ENCODE data around the gene ZNF30. TPM values are rescaled to one million over a fixed set of nuclear protein-coding genes. Genes with fewer than 3 reads are reported as not detected.

ZNF30 gene
- total and polyA plus RNA-seq, 2 experiments from 2014 or later: 4.1 to 18.7 TPM

DNA sequence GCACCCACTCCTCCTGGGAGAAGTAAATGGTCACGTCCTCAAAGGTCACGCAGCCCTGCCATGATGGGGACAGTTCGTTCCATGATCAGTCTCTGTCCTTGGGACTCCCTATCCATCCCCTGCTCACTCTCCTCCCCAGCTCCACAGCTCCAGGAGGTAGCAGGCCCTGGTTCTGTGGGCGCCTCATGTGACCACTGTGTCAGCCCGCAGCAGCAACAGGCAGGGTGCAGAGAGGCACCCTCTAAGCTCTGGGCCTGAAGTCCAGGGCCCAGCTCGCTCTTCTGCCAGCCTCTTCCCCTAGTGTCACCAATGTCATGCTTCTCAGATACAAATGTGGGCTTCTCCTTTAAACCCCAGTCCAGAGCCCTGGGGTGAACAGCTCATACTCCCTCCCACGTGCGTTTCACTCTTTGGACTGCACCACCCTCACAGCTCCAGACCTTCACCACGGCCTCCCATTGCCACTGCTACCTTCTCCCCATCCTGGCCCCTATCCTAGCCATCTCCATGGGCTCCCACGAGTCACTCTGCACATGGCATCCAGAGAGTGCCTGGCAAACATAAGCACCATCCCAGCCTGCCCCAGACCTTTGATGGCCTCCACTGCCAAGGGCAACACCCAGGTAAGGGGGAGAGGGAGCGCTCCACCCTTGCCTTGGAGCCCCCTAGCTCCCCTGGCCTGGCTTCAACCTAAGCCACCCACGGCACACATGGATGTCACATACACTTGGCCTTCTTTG lies 34.4 kb downstream of the ZNF30 start:
- Histone ChIP-seq H3K4me1 (ENCODE audit: insufficient read depth) (peaks cover 13% of the 10 kb centered on the region), H3K36me3 (ENCODE audit: insufficient read depth) (peaks cover 29% of the 10 kb centered on the region), H2AFZ (no peak overlapping the region), H3K4me2 (no peak overlapping the region), H3K4me3 (no peak overlapping the region), H3F3A (replicated peaks; ENCODE audit: low read depth) (0 out of 2 replicates have a peak, but pooled peaks cover 3% of the 10 kb centered on the region), H3K27ac (ENCODE audit: low read depth) (no peak overlapping the region), H4K20me1 (replicated peaks; ENCODE audit: insufficient read depth) (no peaks in the 10 kb centered on the region), H3K79me2 (replicated peaks; ENCODE audit: insufficient read depth) (peaks cover 15% of the 10 kb centered on the region), H3K9me2 (ENCODE audit: insufficient read depth) (no peaks in the 10 kb centered on the region), H3K27me3 (ENCODE audit: insufficient read depth) (peaks cover 11% of the 10 kb centered on the region)
- H3K36me3 Mint-ChIP-seq (ENCODE audit: low read depth): peaks cover 67% of the 10 kb centered on the region
- peaks cover 68% of the 10 kb centered on the region for H3K9me3 Mint-ChIP-seq
- peaks cover 13% of the 10 kb centered on the region for H3K4me1 Mint-ChIP-seq
- no peak overlapping the region for H3K27ac Mint-ChIP-seq
- no peak for DNase-seq (ENCODE audit: low spot score)
- TF ChIP-seq STAT1 (IDR thresholded peaks at IDR 0.05; ENCODE audit: unreplicated experiment) (no peak), ZNF331 (CRISPR knock-in tag; IDR thresholded peaks at IDR 0.05; ENCODE audit: low read depth) (no peak)
- TF ChIP-seq, protein P1, sequence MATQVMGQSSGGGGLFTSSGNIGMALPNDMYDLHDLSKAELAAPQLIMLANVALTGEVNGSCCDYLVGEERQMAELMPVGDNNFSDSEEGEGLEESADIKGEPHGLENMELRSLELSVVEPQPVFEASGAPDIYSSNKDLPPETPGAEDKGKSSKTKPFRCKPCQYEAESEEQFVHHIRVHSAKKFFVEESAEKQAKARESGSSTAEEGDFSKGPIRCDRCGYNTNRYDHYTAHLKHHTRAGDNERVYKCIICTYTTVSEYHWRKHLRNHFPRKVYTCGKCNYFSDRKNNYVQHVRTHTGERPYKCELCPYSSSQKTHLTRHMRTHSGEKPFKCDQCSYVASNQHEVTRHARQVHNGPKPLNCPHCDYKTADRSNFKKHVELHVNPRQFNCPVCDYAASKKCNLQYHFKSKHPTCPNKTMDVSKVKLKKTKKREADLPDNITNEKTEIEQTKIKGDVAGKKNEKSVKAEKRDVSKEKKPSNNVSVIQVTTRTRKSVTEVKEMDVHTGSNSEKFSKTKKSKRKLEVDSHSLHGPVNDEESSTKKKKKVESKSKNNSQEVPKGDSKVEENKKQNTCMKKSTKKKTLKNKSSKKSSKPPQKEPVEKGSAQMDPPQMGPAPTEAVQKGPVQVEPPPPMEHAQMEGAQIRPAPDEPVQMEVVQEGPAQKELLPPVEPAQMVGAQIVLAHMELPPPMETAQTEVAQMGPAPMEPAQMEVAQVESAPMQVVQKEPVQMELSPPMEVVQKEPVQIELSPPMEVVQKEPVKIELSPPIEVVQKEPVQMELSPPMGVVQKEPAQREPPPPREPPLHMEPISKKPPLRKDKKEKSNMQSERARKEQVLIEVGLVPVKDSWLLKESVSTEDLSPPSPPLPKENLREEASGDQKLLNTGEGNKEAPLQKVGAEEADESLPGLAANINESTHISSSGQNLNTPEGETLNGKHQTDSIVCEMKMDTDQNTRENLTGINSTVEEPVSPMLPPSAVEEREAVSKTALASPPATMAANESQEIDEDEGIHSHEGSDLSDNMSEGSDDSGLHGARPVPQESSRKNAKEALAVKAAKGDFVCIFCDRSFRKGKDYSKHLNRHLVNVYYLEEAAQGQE (IDR thresholded peaks at IDR 0.05; ENCODE audit: unreplicated experiment): no peak
- TF ChIP-seq, protein P2, sequence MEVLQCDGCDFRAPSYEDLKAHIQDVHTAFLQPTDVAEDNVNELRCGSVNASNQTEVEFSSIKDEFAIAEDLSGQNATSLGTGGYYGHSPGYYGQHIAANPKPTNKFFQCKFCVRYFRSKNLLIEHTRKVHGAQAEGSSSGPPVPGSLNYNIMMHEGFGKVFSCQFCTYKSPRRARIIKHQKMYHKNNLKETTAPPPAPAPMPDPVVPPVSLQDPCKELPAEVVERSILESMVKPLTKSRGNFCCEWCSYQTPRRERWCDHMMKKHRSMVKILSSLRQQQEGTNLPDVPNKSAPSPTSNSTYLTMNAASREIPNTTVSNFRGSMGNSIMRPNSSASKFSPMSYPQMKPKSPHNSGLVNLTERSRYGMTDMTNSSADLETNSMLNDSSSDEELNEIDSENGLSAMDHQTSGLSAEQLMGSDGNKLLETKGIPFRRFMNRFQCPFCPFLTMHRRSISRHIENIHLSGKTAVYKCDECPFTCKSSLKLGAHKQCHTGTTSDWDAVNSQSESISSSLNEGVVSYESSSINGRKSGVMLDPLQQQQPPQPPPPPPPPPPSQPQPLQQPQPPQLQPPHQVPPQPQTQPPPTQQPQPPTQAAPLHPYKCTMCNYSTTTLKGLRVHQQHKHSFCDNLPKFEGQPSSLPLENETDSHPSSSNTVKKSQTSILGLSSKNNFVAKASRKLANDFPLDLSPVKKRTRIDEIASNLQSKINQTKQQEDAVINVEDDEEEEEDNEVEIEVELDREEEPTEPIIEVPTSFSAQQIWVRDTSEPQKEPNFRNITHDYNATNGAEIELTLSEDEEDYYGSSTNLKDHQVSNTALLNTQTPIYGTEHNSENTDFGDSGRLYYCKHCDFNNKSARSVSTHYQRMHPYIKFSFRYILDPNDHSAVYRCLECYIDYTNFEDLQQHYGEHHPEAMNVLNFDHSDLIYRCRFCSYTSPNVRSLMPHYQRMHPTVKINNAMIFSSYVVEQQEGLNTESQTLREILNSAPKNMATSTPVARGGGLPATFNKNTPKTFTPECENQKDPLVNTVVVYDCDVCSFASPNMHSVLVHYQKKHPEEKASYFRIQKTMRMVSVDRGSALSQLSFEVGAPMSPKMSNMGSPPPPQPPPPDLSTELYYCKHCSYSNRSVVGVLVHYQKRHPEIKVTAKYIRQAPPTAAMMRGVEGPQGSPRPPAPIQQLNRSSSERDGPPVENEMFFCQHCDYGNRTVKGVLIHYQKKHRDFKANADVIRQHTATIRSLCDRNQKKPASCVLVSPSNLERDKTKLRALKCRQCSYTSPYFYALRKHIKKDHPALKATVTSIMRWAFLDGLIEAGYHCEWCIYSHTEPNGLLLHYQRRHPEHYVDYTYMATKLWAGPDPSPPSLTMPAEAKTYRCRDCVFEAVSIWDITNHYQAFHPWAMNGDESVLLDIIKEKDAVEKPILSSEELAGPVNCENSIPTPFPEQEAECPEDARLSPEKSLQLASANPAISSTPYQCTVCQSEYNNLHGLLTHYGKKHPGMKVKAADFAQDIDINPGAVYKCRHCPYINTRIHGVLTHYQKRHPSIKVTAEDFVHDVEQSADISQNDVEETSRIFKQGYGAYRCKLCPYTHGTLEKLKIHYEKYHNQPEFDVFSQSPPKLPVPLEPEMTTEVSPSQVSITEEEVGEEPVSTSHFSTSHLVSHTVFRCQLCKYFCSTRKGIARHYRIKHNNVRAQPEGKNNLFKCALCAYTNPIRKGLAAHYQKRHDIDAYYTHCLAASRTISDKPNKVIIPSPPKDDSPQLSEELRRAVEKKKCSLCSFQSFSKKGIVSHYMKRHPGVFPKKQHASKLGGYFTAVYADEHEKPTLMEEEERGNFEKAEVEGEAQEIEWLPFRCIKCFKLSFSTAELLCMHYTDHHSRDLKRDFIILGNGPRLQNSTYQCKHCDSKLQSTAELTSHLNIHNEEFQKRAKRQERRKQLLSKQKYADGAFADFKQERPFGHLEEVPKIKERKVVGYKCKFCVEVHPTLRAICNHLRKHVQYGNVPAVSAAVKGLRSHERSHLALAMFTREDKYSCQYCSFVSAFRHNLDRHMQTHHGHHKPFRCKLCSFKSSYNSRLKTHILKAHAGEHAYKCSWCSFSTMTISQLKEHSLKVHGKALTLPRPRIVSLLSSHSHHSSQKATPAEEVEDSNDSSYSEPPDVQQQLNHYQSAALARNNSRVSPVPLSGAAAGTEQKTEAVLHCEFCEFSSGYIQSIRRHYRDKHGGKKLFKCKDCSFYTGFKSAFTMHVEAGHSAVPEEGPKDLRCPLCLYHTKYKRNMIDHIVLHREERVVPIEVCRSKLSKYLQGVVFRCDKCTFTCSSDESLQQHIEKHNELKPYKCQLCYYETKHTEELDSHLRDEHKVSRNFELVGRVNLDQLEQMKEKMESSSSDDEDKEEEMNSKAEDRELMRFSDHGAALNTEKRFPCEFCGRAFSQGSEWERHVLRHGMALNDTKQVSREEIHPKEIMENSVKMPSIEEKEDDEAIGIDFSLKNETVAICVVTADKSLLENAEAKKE (CRISPR knock-in tag; IDR thresholded peaks at IDR 0.05): no peak
- no peak overlapping the region for H3K4me3 Mint-ChIP-seq
- peaks cover 19% of the 10 kb centered on the region for H3K27me3 Mint-ChIP-seq (ENCODE audit: insufficient read depth, low read depth, poor library complexity)
- ATAC-seq: no peak
